ENCODE measurements around the gene KANK2. TPM values are rescaled to one million over a fixed set of nuclear protein-coding genes. Genes with fewer than 3 reads are reported as not detected.
"Not testable (repeated sequence)": the region's sequence is repeated elsewhere in the genome, so short reads cannot be mapped to it uniquely, and the experiment has no call there.

The KANK2 gene
- total RNA-seq, 2 experiments from 2014 or later: 2.3 to 2.8 TPM

GRCh38 chr19:11182994-11183393 lies 14.4 kb downstream of the KANK2 start:
- Mint-ChIP-seq H3K4me1 (peaks cover 9% of the 10 kb centered on the region), H3K27me3 (peaks cover 9% of the 10 kb centered on the region), H3K9me3 (no peaks in the 10 kb centered on the region), H3K36me3 (ENCODE audit: low read depth) (no peaks in the 10 kb centered on the region), H3K27ac (no peak overlapping the region), H3K4me3 (no peak overlapping the region)
- ChIA-PET CTCF (interaction anchor here (0.7 kb wide), 1 partner anchor 147 kb away, joined by 3 read pairs; no protein-coding TSS in a partner anchor), POLR2A (interaction anchor here (1.5 kb wide), 1 partner anchor 27 kb away, joined by 6 read pairs; the partner anchor contains the start of gene SPC24)
- DNase-seq: no peak

- Mint-ChIP-seq H3K4me1 (peaks cover 9% of the 10 kb centered on the region), H3K27me3 (peaks cover 9% of the 10 kb centered on the region), H3K9me3 (no peaks in the 10 kb centered on the region), H3K36me3 (ENCODE audit: low read depth) (no peaks in the 10 kb centered on the region), H3K27ac (no peak overlapping the region), H3K4me3 (no peak overlapping the region)
- ChIA-PET CTCF (no interaction called here), POLR2A (no interaction called here)
- DNase-seq: no peak
Observed at GRCh38 chr19:11181488-11181887, 15.9 kb downstream of the KANK2 start.

- H3K36me3 Mint-ChIP-seq (ENCODE audit: low read depth); H3K4me1 Mint-ChIP-seq; DNase-seq; H3K9me3 Mint-ChIP-seq; H3K27ac Mint-ChIP-seq; POLR2A ChIA-PET; CTCF ChIA-PET; H3K27me3 Mint-ChIP-seq; H3K4me3 Mint-ChIP-seq: not testable (repeated sequence)
Observed at GRCh38 chr19:11180975-11181374, 16.4 kb downstream of the KANK2 start.

GRCh38 chr19:11180346-11180745 lies 17.0 kb downstream of the KANK2 start:
- H3K9me3 Mint-ChIP-seq: no peaks in the 10 kb centered on the region
- peaks cover 9% of the 10 kb centered on the region for H3K27me3 Mint-ChIP-seq
- H3K4me3 Mint-ChIP-seq: no peak overlapping the region
- H3K4me1 Mint-ChIP-seq: peaks cover 9% of the 10 kb centered on the region
- ChIA-PET CTCF (no interaction called here), POLR2A (no interaction called here)
- H3K27ac Mint-ChIP-seq: no peak overlapping the region
- H3K36me3 Mint-ChIP-seq (ENCODE audit: low read depth): no peaks in the 10 kb centered on the region
- no peak for DNase-seq

GRCh38 chr19:11179716-11180297 lies 17.5 kb downstream of the KANK2 start:
- Mint-ChIP-seq H3K9me3 (no peaks in the 10 kb centered on the region), H3K27me3 (peaks cover 9% of the 10 kb centered on the region), H3K4me1 (peaks cover 9% of the 10 kb centered on the region), H3K4me3 (no peak overlapping the region), H3K36me3 (ENCODE audit: low read depth) (no peaks in the 10 kb centered on the region), H3K27ac (no peak overlapping the region)
- ChIA-PET CTCF (no interaction called here), POLR2A (no interaction called here)
- peak; percentile 25 for DNase-seq

- H3K9me3 Mint-ChIP-seq; DNase-seq; H3K36me3 Mint-ChIP-seq (ENCODE audit: low read depth); H3K4me3 Mint-ChIP-seq; H3K4me1 Mint-ChIP-seq; H3K27me3 Mint-ChIP-seq; POLR2A ChIA-PET; H3K27ac Mint-ChIP-seq; CTCF ChIA-PET: not testable (repeated sequence)
Observed at GRCh38 chr19:11179145-11179465, 18.2 kb downstream of the KANK2 start.

- no peak overlapping the region for H3K4me3 Mint-ChIP-seq
- ChIA-PET POLR2A (interaction anchor here (0.6 kb wide), 1 partner anchor 68 kb away, joined by 3 read pairs; no protein-coding TSS in a partner anchor), CTCF (no interaction called here)
- no peak for DNase-seq
- peaks cover 5% of the 10 kb centered on the region for H3K27me3 Mint-ChIP-seq
- no peaks in the 10 kb centered on the region for H3K36me3 Mint-ChIP-seq (ENCODE audit: low read depth)
- H3K27ac Mint-ChIP-seq: no peak overlapping the region
- H3K9me3 Mint-ChIP-seq: no peaks in the 10 kb centered on the region
- peaks cover 9% of the 10 kb centered on the region for H3K4me1 Mint-ChIP-seq
Observed at GRCh38 chr19:11177592-11177991, 19.8 kb downstream of the KANK2 start.

GRCh38 chr19:11176466-11177193 lies 20.7 kb downstream of the KANK2 start:
- H3K4me3 Mint-ChIP-seq: no peak overlapping the region
- no peaks in the 10 kb centered on the region for H3K9me3 Mint-ChIP-seq
- ChIA-PET POLR2A (no interaction called here), CTCF (no interaction called here)
- H3K27me3 Mint-ChIP-seq: peaks cover 4% of the 10 kb centered on the region
- peaks cover 9% of the 10 kb centered on the region for H3K4me1 Mint-ChIP-seq
- no peak overlapping the region for H3K27ac Mint-ChIP-seq
- no peak for DNase-seq
- H3K36me3 Mint-ChIP-seq (ENCODE audit: low read depth): no peaks in the 10 kb centered on the region

GRCh38 chr19:11175920-11176319 lies 21.4 kb downstream of the KANK2 start:
- Mint-ChIP-seq H3K4me1 (peaks cover 9% of the 10 kb centered on the region), H3K27ac (no peak overlapping the region), H3K36me3 (ENCODE audit: low read depth) (no peaks in the 10 kb centered on the region), H3K9me3 (no peaks in the 10 kb centered on the region), H3K27me3 (no peaks in the 10 kb centered on the region), H3K4me3 (no peak overlapping the region)
- DNase-seq: no peak
- ChIA-PET POLR2A (no interaction called here), CTCF (interaction anchor here (0.6 kb wide), 1 partner anchor 69 kb away, joined by 3 read pairs; no protein-coding TSS in a partner anchor)

GRCh38 chr19:11174336-11174735 lies 23.0 kb downstream of the KANK2 start:
- no peak for DNase-seq
- no peaks in the 10 kb centered on the region for H3K4me1 Mint-ChIP-seq
- CTCF ChIA-PET: no interaction called here
- H3K27me3 Mint-ChIP-seq: no peaks in the 10 kb centered on the region
- no peaks in the 10 kb centered on the region for H3K9me3 Mint-ChIP-seq
- H3K27ac Mint-ChIP-seq: no peak overlapping the region
- H3K4me3 Mint-ChIP-seq: no peak overlapping the region
- H3K36me3 Mint-ChIP-seq (ENCODE audit: low read depth): no peaks in the 10 kb centered on the region
- POLR2A ChIA-PET: interaction anchor here (0.6 kb wide), 1 partner anchor 129 kb away, joined by 3 read pairs; no protein-coding TSS in a partner anchor

GRCh38 chr19:11173516-11174155 lies 23.7 kb downstream of the KANK2 start:
- H3K27me3 Mint-ChIP-seq: no peaks in the 10 kb centered on the region
- H3K27ac Mint-ChIP-seq: no peak overlapping the region
- H3K9me3 Mint-ChIP-seq: no peaks in the 10 kb centered on the region
- DNase-seq: no peak
- H3K36me3 Mint-ChIP-seq (ENCODE audit: low read depth): no peaks in the 10 kb centered on the region
- CTCF ChIA-PET: no interaction called here
- POLR2A ChIA-PET: no interaction called here
- no peaks in the 10 kb centered on the region for H3K4me1 Mint-ChIP-seq
- no peak overlapping the region for H3K4me3 Mint-ChIP-seq

- ChIA-PET CTCF (no interaction called here), POLR2A (no interaction called here)
- no peaks in the 10 kb centered on the region for H3K9me3 Mint-ChIP-seq
- H3K27me3 Mint-ChIP-seq: no peaks in the 10 kb centered on the region
- H3K4me3 Mint-ChIP-seq: no peak overlapping the region
- H3K4me1 Mint-ChIP-seq: no peaks in the 10 kb centered on the region
- H3K27ac Mint-ChIP-seq: no peak overlapping the region
- DNase-seq: no peak
- H3K36me3 Mint-ChIP-seq (ENCODE audit: low read depth): no peaks in the 10 kb centered on the region
Observed at GRCh38 chr19:11172576-11172975, 24.8 kb downstream of the KANK2 start.

- no peaks in the 10 kb centered on the region for H3K4me1 Mint-ChIP-seq
- no peak for DNase-seq
- no peaks in the 10 kb centered on the region for H3K27me3 Mint-ChIP-seq
- no peak overlapping the region for H3K27ac Mint-ChIP-seq
- ChIA-PET POLR2A (no interaction called here), CTCF (no interaction called here)
- no peaks in the 10 kb centered on the region for H3K9me3 Mint-ChIP-seq
- H3K4me3 Mint-ChIP-seq: no peak overlapping the region
- no peaks in the 10 kb centered on the region for H3K36me3 Mint-ChIP-seq (ENCODE audit: low read depth)
Observed at GRCh38 chr19:11171144-11171543, 26.2 kb downstream of the KANK2 start.

All from activated CD4-positive, alpha-beta memory T cell treated with anti-CD3 and anti-CD28 coated beads, Interleukin-2, amount 10 ng/mL, durations not matched to agents 7 days and 5 days (primary cell).